Inferior parietal cortex (tissue), 1 donor: Measurements from ENCODE around the gene OR10J5.
"Not testable (repeated sequence)": the region's sequence is repeated elsewhere in the genome, so short reads cannot be mapped to it uniquely, and the experiment has no call there.

Experiments used
- DNase-seq: peaks from one replicate; pipeline ENCODE4 v3.0.0-alpha.2; 2016; ENCODE audit errors: extremely low spot score

The OR10J5 gene, protein sequence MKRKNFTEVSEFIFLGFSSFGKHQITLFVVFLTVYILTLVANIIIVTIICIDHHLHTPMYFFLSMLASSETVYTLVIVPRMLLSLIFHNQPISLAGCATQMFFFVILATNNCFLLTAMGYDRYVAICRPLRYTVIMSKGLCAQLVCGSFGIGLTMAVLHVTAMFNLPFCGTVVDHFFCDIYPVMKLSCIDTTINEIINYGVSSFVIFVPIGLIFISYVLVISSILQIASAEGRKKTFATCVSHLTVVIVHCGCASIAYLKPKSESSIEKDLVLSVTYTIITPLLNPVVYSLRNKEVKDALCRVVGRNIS

DNA sequence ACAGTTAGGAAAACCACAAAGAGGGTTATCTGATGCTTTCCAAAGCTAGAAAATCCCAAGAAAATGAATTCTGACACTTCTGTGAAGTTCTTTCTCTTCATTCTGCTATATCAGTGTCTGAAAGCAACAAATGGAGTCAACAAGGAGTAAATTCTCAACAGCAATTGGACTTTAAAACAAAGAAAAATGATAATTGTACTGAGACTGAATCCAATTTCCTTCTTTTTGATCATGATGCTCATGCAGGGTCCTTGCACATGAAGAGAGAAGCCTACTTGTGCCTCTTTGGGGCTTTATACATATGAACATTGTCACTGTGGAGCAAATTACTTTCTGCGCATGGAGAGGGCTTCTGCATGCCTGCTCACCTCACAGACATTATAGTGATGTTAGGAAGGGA is at the start of gene OR10J5:
Gene OR10J5 (minus strand): TSS at position 101 of the 400 bp plus-strand sequence. CDS start 0 bp downstream, at position 101.
- no peak for DNase-seq

DNA sequence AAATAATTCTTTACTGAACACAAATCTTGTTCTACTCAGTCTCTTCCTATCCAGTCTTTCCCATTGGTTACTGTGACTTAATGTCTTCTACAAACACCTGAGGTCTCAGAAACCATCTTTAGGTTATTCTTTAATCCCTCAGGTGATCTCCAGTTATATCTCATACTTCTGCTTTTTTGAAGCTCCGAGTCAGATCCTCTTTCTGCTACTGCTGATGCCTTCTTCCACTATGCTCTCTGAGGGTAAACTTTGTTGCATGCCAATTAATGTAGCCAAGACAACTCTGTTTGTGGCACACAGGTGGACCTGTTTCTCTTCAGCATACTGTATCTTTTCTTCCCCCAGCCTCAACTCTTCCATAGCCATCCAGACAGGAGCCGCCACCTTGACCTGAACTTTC is 48.7 kb upstream of the OR10J5 start:
- no peak for DNase-seq

DNA sequence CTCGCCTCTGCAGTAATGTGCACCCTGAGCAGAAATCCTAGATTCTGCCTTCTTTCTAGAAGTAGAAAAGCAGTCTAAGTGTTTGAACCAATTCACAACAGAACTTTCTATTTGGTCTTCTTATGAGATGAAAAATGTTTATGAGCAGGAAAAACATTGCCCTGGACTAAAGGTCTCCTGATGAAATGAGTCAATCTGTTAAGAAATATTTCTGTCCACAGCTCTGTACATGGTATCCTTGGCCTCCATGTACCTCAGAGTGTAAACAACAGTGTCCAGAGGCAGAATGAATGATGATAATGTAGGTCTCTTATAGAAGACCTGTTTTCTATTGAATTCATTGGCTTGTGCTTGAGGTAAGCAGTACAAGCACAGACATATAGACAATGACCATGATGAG is 45.6 kb upstream of the OR10J5 start:
- no peak for DNase-seq

DNA sequence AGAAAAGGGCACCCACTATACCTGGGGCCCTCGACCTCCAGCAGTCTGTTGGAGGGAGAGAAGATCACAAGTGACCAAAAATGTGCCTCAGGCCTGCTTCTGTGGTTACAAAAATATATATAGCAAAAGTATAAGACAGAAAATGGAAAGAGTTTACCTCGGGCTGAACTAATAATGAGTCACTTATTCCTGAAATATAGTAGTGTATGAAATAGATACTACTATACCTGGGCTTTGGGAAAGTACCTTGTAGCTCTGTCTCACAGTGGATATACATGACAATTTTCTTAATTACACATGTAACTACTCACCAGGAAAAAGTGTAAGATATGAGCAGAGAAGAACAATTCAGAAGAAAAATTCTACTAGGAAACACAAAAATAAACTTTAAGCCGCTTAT is 44.5 kb upstream of the OR10J5 start:
- no peak for DNase-seq

DNA sequence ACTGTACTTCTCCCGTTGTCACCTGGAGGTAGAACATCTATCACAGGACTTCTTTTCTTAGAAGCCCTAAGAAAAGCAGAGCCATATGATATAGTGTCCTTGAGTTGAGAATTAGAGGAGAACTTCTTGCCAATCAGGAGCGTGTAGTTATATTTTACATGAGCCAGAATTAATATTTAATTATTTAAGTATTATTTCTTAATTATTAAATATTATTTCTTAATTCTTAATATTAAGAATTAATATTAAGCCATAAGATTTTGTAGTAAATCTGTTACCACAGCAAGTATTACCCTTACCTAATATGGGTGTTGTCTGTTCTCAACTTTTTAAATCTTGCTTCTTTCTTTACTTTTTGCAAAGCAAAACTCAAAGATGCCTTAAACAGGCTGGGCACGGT is 41.6 kb upstream of the OR10J5 start:
- DNase-seq: no peak

DNA sequence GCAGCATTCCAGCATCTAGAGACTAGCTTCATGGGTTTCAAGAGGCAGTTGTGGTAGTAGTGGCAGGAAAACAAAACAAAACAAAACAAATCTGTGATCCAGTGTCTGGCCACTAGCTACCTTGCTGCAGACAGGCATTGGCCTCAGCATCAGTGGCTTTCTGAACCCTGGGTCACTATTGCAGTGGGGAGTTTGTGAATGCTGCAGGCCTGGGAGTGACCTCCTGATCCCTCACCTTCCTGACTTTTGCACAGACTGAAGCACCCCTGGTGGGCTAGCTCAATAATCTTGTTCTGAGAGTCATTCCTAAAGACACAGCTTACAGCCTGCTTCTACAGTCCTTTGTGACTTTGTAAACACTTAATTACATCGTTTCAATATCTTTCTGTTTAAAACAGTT is 26.9 kb upstream of the OR10J5 start:
- no peak for DNase-seq

DNA sequence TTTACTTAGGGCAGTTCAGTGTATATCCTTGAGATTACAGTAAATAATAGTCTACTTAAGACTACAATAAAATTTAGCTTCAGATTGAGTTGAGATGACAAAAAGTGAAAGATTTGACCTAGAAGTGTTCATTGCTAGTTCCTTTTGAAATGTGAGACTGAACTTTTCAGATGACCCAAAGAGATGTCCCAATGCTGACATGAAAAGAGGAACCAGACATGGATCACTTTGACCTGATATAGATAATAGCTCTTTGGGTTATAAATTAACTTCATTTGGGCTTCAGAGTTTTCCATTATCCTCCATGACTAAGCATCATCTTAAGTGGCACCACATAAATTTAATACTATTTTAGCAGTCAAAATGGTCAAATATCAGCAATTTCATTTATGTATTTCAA is 25.7 kb upstream of the OR10J5 start:
- DNase-seq: no peak

DNA sequence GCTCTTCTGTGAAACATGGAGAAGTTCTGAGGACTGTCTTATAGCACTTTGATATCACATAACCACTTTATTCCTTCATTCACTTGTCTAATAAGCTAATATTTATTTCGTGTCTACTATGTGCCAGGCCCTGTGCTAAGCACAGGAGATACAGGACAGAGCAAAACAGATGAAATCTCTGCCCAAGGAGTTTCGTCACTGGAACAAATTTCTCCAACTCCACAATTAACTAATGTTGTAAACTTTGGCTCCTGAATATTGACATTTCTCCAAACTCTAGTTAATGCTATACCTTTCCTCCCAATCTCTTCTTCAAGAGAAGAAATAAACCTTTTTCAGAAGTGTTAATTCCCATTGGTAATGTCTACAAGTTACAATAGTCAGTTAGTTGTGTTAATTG is 24.8 kb upstream of the OR10J5 start:
- DNase-seq: no peak

DNA sequence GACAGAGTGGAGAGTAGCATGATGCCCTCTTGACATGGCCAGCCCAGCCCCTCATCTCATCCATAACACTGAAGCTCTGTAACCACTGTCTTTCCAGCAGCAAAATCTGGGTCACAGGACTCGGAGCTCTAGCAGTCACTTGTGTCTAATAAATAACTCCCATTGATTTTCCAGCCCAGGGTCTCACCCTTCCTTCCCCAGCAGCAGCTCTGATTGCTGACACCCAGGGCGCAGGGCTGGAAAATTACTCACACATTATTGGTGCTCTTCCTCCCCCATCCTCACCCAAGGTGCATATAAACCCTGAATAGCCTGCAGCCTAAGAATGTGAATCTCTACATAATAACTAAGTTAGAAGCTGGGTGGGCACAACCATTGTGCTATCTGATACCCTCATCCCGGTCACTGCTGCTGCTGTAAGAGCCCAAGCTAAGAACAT is 21.1 kb upstream of the OR10J5 start:
- no peak for DNase-seq

DNA sequence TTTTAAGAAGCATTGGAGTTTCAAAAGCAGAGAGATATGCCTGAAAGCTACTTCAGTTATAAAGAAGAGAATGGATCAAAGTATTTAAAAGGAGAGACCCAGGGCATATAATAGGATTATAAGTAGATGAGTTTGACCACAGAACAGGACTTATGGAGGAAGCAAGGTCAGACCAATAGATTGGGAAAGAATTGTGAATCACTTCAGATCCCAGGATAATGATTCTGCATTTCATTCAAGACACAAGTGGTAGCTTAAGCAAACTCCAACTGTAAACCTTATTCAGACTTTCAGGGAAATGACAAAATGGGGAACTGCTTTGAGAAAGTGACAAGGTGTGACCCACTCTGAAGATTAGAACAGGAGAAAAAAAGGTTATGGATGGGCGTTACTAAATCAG is 18.9 kb upstream of the OR10J5 start:
- DNase-seq: no peak

DNA sequence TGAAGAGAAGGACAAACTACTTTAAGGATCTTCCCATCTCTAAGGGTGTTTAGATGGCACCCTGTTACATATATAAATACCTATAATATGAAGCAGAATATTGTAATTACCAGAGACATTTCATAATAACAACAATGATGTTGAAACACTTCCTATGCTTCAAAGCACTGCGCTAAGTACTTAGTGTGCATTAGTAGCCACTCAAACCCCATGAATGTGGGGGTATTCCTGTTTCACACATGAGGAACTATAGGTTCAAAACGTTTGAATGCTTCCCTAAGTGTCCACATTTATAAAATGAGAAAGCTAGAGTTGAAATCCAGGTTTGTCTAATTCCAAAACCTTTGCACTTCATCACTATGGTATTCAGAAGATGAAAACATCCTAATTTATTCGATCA is 18.5 kb upstream of the OR10J5 start:
- no peak for DNase-seq

DNA sequence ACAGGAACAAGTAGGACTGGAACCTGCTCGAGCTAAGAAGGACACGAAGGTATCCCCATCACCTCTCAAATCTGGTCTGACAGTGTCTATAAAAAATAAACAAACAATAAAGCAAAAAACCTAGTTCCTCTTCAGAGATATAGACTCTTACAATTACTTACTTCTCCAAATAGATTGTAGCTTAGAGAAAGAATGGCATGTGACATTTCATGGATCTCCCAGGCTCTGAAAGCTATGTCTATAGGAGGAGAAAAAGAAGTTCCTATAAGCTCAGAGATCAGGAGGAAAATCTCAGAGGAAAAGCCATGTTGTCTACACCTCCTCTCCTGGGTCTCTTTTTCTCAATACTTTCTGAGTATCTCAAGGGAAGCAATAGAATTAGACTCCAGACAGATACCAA is 12.3 kb upstream of the OR10J5 start:
- no peak for DNase-seq

DNA sequence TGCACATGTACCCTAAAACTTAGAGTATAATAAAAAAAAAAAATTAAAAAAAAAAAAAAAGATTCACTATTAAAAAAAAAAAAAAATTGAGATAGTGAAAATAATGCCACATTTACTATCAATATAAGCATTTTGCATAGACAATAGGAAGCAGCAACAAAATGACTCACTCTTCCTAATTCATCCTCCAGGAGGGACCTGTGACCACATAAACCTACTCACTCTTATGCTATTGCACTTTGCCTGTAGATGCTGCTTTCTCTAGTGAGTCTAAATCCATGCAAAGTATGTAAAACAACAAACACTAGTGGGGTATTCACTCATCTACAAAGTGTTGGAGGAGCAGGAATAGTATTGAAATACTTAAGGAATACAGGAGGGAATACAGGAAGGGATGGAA is 2.9 kb downstream of the OR10J5 start:
- no peak for DNase-seq

DNA sequence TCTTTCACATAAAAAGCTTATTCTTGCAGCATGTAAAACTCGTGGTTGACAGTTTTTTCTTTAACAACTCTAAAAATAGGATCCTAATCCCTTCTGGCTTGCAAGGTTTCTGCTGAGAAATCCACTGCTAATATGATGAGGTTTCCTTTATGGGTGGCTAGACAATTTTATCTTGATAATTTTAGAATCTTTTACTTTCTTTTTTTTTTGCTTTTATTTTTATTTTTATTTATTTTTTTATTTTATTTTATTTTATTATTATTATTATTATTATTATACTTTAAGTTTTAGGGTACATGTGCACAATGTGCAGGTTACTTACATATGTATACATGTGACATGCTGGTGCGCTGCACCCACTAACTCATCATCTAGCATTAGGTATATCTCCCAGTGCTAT is 11.0 kb downstream of the OR10J5 start:
- not testable (repeated sequence) for DNase-seq

DNA sequence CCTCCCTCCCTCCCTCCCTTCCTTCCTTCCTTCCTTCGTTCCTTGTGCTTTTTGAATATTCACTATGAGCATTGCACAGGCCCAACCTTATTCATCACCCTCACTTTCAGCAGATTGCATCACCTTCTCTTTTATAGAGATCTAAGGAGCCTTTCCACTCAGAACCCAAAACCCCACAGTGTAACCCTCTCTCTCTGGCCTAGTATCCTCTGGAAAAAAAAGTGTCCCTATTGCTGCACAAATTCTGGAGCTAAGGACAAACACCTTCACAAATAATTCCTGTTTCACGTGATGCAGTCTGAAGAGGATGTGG is 25.6 kb downstream of the OR10J5 start:
- no peak for DNase-seq

DNA sequence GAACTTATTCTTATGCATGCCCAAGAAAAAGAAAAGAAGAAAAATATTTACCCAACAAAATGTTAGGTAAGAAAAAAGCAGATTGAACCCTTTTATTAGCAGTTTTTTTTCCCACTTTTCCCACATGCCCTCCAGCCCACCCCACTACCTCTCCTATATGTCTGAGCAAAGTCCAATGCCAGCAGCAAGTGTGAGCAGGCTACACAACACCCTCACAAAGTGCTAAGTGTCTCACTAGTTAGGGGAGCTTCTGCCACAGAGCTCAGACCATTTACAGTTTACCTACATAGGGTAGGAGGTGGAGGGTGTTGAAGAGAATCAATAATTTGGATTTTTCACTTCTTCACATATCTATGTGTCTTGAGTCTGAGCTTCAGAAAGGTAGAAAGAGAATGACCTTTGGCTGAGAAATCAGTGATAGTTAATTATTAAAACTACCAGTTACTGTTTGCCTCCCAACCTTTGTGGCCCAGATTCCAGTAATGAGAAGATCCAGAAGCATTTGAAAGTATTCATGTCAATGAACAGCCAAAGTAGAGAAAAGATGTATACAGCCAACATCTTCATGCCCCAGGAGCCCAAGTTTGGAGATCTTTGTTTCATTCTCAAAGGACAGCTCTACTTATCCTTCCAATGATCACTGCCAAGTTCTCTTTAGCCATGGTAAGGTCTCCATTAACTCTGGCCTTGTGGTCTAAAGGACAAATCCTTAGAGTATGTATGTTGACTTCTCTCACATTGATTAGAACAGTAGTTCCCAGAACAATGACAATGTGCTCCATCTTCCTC is 26.2 kb downstream of the OR10J5 start:
- no peak for DNase-seq

DNA sequence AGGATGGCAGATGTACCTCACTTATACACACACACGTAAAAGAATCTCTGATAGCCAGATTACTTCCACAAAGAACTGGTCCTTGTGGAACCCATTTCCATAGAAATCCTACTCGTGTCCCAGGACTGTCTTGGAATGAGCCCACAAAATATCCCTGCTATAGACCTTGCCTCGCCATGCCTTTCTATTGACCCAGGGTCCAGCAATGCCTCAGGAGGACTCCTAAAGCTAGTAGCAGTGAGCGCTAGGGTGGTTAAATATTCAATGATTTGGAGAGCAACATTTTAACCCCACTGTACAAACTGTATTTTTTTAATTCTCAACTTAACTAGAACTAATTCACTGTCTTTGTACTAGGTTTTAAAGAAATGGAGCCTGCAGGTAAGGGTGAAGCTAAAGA is 26.9 kb downstream of the OR10J5 start:
- no peak for DNase-seq

DNA sequence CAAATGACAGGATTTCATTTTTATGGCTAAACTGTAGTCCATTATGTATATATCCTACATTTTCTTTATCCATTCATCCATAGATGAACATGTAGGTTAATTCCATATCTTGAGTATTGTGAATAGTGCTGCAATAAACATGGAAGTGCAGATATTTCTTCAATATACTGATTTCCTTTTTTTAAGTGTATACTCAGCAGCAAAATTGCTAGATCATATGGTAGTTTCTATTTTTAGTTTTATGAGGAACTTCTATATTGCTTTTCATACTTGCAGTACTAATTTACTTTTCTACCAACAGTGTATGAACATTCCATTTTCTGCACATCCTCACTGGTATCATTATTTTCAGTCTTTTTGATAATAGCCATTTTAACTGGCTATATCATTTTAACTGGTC is 30.1 kb downstream of the OR10J5 start:
- no peak for DNase-seq

DNA sequence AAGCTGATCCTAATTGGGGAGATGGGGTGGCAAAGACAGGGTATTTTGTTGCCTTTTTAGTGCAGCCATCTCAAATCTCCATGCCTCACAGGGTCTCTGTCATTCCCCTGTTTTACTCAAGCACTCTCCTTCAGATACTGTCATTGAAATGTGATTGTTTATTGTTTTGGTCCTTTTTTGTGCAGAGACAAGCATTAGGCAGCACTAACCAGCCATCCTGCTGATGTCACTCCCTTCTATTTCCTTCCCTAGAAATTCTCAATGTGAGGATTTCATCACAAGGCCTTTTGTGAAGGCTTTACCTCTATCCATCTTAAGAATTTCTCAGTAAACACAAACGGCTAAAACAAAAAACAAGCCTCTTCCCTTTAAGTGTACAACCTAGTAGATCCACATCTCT is 34.7 kb downstream of the OR10J5 start:
- DNase-seq: no peak

DNA sequence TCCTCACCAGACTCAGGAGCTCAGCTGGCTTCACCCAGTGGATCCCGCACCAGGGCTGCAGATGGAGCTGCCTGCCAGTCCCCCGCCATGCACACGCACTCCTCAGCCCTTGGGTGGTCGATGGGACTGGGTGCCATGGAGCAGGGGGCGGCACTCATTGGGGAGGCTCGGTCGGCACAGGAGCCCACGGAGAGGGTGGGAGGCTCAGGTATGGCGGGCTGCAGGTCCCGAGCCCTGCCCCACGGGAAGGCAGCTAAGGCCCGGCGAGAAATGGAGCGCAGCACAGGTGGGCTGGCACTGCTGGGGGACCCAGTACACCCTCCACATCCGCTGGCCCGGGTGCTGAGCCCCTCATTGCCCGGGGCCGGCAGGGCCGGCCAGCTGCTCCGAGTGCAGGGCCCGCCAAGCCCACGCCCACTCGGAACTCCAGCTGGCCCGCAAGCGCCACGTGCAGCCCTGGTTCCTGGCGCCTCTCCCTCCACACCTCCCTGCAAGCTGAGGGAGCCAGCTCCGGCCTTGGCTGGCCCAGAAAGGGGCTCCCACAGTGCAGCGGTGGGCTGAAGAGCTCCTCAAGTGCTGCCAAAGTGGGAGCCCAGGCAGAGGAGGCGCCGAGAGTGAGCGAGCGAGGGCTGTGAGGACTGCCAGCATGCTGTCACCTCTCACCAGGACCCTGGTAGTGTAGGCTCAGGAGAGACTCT is 41.1 kb downstream of the OR10J5 start:
- not testable (repeated sequence) for DNase-seq

DNA sequence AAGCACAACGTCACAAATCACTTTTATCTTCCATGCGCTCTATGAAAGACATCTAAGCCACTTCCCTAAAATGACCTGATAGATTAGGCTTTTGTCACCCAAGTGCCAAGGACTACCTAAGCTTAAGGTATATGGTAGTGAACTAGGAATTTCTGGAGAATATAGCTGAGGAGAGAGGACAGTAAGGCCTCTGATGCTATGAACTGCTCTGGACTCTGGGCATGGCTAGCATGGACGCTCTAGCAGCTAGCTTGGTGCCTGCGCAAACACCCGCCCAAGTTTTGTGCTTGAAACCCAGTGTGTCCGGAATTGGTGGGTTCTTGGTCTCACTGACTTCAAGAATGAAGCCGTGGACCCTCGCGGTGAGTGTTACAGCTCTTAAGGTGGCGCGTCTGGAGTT is 42.5 kb downstream of the OR10J5 start:
- no peak for DNase-seq

DNA sequence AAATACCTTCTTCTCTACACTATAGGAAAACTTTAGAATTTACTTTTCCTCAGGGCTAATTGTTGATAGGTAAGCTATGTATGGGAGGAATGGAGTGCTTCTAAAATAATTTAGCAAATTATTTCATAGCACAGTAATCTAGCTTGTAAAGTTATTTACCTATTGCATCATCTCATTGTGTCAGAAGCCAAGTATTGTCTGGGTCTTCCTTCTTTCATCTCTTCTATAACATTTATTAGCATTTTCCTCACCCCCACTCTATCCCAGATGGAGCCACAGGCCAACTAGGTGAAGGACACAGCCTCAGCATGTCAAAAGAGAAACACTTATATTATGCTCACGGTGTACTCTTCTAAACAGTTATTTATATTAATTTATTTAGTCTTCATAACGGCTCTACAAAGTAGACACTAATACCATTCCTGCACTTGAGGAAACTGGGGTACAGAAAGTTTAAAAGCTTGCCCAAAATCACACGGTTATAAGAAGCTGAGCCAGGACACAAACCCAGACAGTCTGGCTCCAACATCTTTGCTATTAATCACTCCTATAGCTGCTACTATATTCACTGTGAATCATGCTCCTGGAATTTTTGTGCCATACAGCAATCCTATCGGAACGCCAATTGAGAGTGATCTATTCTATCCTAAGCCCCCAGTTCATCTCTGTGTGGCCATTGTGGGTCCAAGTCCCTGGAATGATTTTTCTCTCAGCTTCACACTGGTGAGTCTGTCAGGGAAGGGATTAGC is 43.1 kb downstream of the OR10J5 start:
- DNase-seq: no peak
